Measurements from ENCODE around the gene FOXL2. TPM values are rescaled to one million over a fixed set of nuclear protein-coding genes. Genes with fewer than 3 reads are reported as not detected.

The FOXL2 gene
- total RNA-seq, 1 experiment from 2014 or later = not detected

DNA sequence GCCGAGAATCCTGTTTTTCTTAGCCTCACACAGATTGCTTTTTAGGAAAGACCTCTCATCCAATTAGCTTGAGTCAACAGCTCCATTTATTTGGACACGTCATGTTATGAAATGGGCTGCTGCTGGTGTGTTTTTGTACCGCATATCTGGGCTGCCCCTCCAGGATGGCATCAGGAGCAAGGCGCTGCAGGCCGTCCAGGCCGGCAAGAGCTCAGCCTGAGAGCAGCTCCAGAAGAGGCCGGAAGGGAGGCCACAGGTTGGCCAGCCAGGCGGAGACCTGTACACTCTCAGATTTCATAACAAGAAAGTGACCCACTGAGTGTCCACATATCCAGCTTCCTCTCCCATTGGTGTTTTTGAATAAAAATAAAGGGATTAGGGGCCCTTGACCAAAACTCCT lies 28.4 kb upstream of the FOXL2 start:
- Histone ChIP-seq H3K4me3 (ENCODE audit: low read depth, low read length, poor library complexity, severe bottlenecking) (no peak overlapping the region), H3K36me3 (ENCODE audit: insufficient read depth, low read length, poor library complexity, severe bottlenecking) (no peaks in the 10 kb centered on the region), H3K27ac (ENCODE audit: low read depth, low read length, poor library complexity, severe bottlenecking) (no peak overlapping the region), H3K9me3 (ENCODE audit: low read depth, low read length, poor library complexity, severe bottlenecking) (no peaks in the 10 kb centered on the region), H3K4me1 (ENCODE audit: insufficient read depth, low read length, poor library complexity, severe bottlenecking) (no peaks in the 10 kb centered on the region), H3K27me3 (replicated peaks; ENCODE audit: insufficient read depth, low read depth, low read length, poor library complexity) (no peaks in the 10 kb centered on the region)
- no peak for DNase-seq (ENCODE audit: low spot score)
- POLR2A ChIA-PET (ENCODE audit: low non-redundant PET) = no interaction called here
- CTCF ChIA-PET = no interaction called here
- TF ChIP-seq CTCF (conservative IDR thresholded peaks at IDR 0.05; ENCODE audit: low read depth, low read length) (no peak), EZH2 (IDR thresholded peaks at IDR 0.05; ENCODE audit: borderline replicate concordance, low read depth, low read length, poor library complexity, severe bottlenecking) (no peak)
- intact Hi-C loops (cut with micrococcal nuclease; ENCODE audit: unreplicated experiment) = no loop called here
- BruUV-seq (replicated peaks) = no TSS peak

GRCh38 chr3:138974462-138974861 lies 27.5 kb upstream of the FOXL2 start:
- H3K9me3 ChIP-seq (ENCODE audit: low read depth, low read length, poor library complexity, severe bottlenecking) = no peaks in the 10 kb centered on the region
- intact Hi-C loops (cut with micrococcal nuclease; ENCODE audit: unreplicated experiment) = no loop called here
- DNase-seq (ENCODE audit: low spot score) = no peak
- no peak overlapping the region for H3K4me3 ChIP-seq (ENCODE audit: low read depth, low read length, poor library complexity, severe bottlenecking)
- TF ChIP-seq EZH2 (IDR thresholded peaks at IDR 0.05; ENCODE audit: borderline replicate concordance, low read depth, low read length, poor library complexity, severe bottlenecking) (no peak), CTCF (conservative IDR thresholded peaks at IDR 0.05; ENCODE audit: low read depth, low read length) (no peak)
- BruUV-seq (replicated peaks) = no TSS peak
- H3K4me1 ChIP-seq (ENCODE audit: insufficient read depth, low read length, poor library complexity, severe bottlenecking) = no peaks in the 10 kb centered on the region
- no peak overlapping the region for H3K27ac ChIP-seq (ENCODE audit: low read depth, low read length, poor library complexity, severe bottlenecking)
- no peaks in the 10 kb centered on the region for H3K27me3 ChIP-seq (replicated peaks; ENCODE audit: insufficient read depth, low read depth, low read length, poor library complexity)
- ChIA-PET POLR2A (ENCODE audit: low non-redundant PET) (no interaction called here), CTCF (no interaction called here)
- H3K36me3 ChIP-seq (ENCODE audit: insufficient read depth, low read length, poor library complexity, severe bottlenecking) = no peaks in the 10 kb centered on the region

DNA sequence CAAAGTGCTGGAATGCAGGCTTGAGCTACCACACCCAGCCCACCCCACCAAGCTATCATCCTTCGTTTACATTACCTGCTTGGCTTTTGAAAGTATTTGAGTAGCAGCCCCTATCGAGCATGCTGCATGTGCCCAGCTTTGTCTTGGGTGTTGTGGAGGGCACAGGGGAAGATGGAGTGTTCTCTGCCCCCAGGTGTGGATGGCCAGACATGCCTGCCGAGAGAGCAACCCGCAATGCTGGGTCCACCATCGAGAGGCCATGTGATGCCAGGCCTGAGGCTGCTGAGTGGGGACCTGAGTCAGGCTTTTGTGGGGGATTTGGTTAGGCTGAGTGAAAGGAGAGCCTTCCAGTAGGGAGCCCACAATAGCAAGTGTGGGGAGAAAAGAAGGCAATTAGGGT lies 26.0 kb upstream of the FOXL2 start:
- no peaks in the 10 kb centered on the region for H3K9me3 ChIP-seq (ENCODE audit: low read depth, low read length, poor library complexity, severe bottlenecking)
- TF ChIP-seq CTCF (conservative IDR thresholded peaks at IDR 0.05; ENCODE audit: low read depth, low read length) (no peak), EZH2 (IDR thresholded peaks at IDR 0.05; ENCODE audit: borderline replicate concordance, low read depth, low read length, poor library complexity, severe bottlenecking) (no peak)
- ChIA-PET POLR2A (ENCODE audit: low non-redundant PET) (no interaction called here), CTCF (no interaction called here)
- no peaks in the 10 kb centered on the region for H3K27me3 ChIP-seq (replicated peaks; ENCODE audit: insufficient read depth, low read depth, low read length, poor library complexity)
- H3K4me3 ChIP-seq (ENCODE audit: low read depth, low read length, poor library complexity, severe bottlenecking) = no peak overlapping the region
- intact Hi-C loops (cut with micrococcal nuclease; ENCODE audit: unreplicated experiment) = no loop called here
- no TSS peak for BruUV-seq (replicated peaks)
- no peaks in the 10 kb centered on the region for H3K36me3 ChIP-seq (ENCODE audit: insufficient read depth, low read length, poor library complexity, severe bottlenecking)
- no peaks in the 10 kb centered on the region for H3K4me1 ChIP-seq (ENCODE audit: insufficient read depth, low read length, poor library complexity, severe bottlenecking)
- H3K27ac ChIP-seq (ENCODE audit: low read depth, low read length, poor library complexity, severe bottlenecking) = no peak overlapping the region
- no peak for DNase-seq (ENCODE audit: low spot score)

Measured in A673 (cell line).